B cell (primary cell): ENCODE measurements around the gene P2RX6. TPM values are rescaled to one million over a fixed set of nuclear protein-coding genes. Genes with fewer than 3 reads are reported as not detected.

Experiments
- ATAC-seq: fragments of 200-7000 bp; cut with Tn5 transposase; one replicate; pipeline ENCODE4 v1.10.0; 2021; ENCODE audit warnings: low read depth, mild to moderate bottlenecking, moderate number of reproducible peaks, moderate library complexity
- CTCF ChIA-PET: fragments of 350-600 bp; sonication (Branson Sonifier 250); formaldehyde crosslinking; loops from one replicate; lab custom pipeline; 2021; ENCODE audit warnings: antibody characterized with exemption, inconsistent platforms; lab: Charles Lee
- POLR2A ChIA-PET: fragments of 350-600 bp; sonication (Branson Sonifier 250); formaldehyde crosslinking; loops from one replicate; lab custom pipeline; 2021; ENCODE audit warnings: antibody characterized with exemption; lab: Charles Lee
- DNase-seq: peaks from one replicate; pipeline ENCODE4 v3.0.0; 2013
- H2AFZ ChIP-seq: 2 replicates; pipeline ENCODE4 v1.6.1; 2012; ENCODE audit warnings: mild to moderate bottlenecking, low read depth, low read length; ENCODE audit not compliant: insufficient read depth, poor library complexity, severe bottlenecking
- H3K27ac ChIP-seq, 2 donors: 1 replicate in 1 of 2; 2 replicates in 1 of 2; pipeline ENCODE4 v1.5.1; 2012 to 2013; ENCODE audit warnings: low read length in 2 of 2, mild to moderate bottlenecking in 2 of 2, moderate library complexity in 1 of 2
- H3K27me3 ChIP-seq, 4 experiments: fragments of 200-600 bp in 1 of 4; sonication (generic) in 1 of 4; replicated peaks in 1 of 4; 1 replicate in 2 of 4; 2 replicates in 2 of 4; pipeline versions ENCODE4 v1.6.1 to v1.7.0; 2013 to 2016; ENCODE audit warnings: low read length in 3 of 4, mild to moderate bottlenecking in 2 of 4, mixed read lengths in 1 of 4, moderate library complexity in 1 of 4; ENCODE audit not compliant: insufficient read depth in 4 of 4, control insufficient read depth in 3 of 4; ENCODE audit errors: control extremely low read depth in 1 of 4
- H3K36me3 ChIP-seq, 2 experiments: replicated peaks in 1 of 2; 1 replicate in 1 of 2; 2 replicates in 1 of 2; pipeline versions ENCODE4 v1.6.1 to v1.7.1; 2013; ENCODE audit warnings: low read length in 1 of 2; ENCODE audit not compliant: insufficient read depth in 2 of 2, control insufficient read depth in 1 of 2; ENCODE audit errors: control extremely low read depth in 1 of 2, extremely low read depth in 1 of 2
- H3K4me1 ChIP-seq, 2 donors: fragments of 200-600 bp in 1 of 2; sonication (generic) in 1 of 2; 1 replicate in 1 of 2; 2 replicates in 1 of 2; pipeline versions ENCODE4 v1.5.1 to v1.6.1; 2013 to 2017; ENCODE audit warnings: low read length in 2 of 2; ENCODE audit not compliant: control insufficient read depth in 2 of 2, insufficient read depth in 2 of 2
- H3K4me2 ChIP-seq: replicated peaks from 2 replicates; pipeline ENCODE3; 2012; ENCODE audit warnings: mild to moderate bottlenecking, low read depth, low read length; ENCODE audit not compliant: poor library complexity, severe bottlenecking
- H3K4me3 ChIP-seq, 5 experiments: fragments of 200-600 bp in 1 of 5; sonication (generic) in 1 of 5; 1 replicate in 3 of 5; 2 replicates in 2 of 5; pipeline versions ENCODE4 v1.5.1 to v1.7.0; 2011 to 2016; ENCODE audit warnings: low read length in 4 of 5, mild to moderate bottlenecking in 4 of 5, low read depth in 2 of 5, control low read depth in 1 of 5, moderate library complexity in 1 of 5; ENCODE audit not compliant: insufficient read depth in 1 of 5; ENCODE audit errors: control extremely low read depth in 1 of 5, extremely low read depth in 1 of 5
- H3K79me2 ChIP-seq: fragments of 200-600 bp; sonication (generic); one replicate; pipeline ENCODE4 v1.6.0; 2016; ENCODE audit warnings: low read length; ENCODE audit not compliant: control insufficient read depth, insufficient read depth
- H3K9ac ChIP-seq: fragments of 200-600 bp; sonication (generic); 2 replicates; pipeline ENCODE4 v1.6.1; 2017; ENCODE audit warnings: mild to moderate bottlenecking, low read length, moderate library complexity
- H3K9me3 ChIP-seq, 3 donors: one replicate each; pipeline versions ENCODE4 v1.6.1 to v1.7.1; 2013; ENCODE audit warnings: low read length in 2 of 3; ENCODE audit not compliant: control insufficient read depth in 2 of 3, insufficient read depth in 1 of 3; ENCODE audit errors: control extremely low read depth in 1 of 3
- H4K20me1 ChIP-seq: 2 replicates; pipeline ENCODE4 v1.6.0; 2012; ENCODE audit warnings: mild to moderate bottlenecking, low read length; ENCODE audit not compliant: insufficient read depth, control insufficient read depth, poor library complexity, severe bottlenecking
- H3K27ac Mint-ChIP-seq: one replicate; pipeline ENCODE4 v1.8.0; 2021; ENCODE audit warnings: mixed read lengths
- H3K27me3 Mint-ChIP-seq: one replicate; pipeline ENCODE4 v1.8.0; 2021; ENCODE audit warnings: mixed read lengths
- H3K4me1 Mint-ChIP-seq: one replicate; pipeline ENCODE4 v1.8.0; 2021; ENCODE audit warnings: mixed read lengths
- H3K4me3 Mint-ChIP-seq: one replicate; pipeline ENCODE4 v1.8.0; 2021; ENCODE audit warnings: mixed read lengths
- H3K9me3 Mint-ChIP-seq: one replicate; pipeline ENCODE4 v1.8.0; 2022; ENCODE audit warnings: mixed read lengths; ENCODE audit not compliant: insufficient read depth
- EZH2 ChIP-seq: IDR thresholded peaks from 2 replicates; pipeline ENCODE4 v1.6.1; 2012; ENCODE audit warnings: borderline replicate concordance, low read depth, mild to moderate bottlenecking, moderate library complexity, low read length; ENCODE audit not compliant: insufficient read depth, poor library complexity, severe bottlenecking
- WGBS: methylation state at CpG from one replicate; pipeline ENCODE4 v1.1.5; 2013; ENCODE audit warnings: missing lambda C conversion rate; ENCODE audit not compliant: insufficient coverage; 5-methylcytosine and 5-hydroxymethylcytosine counted together
- intact Hi-C: fragments of 100-400 bp; cut with micrococcal nuclease; formaldehyde crosslinking; loops from one replicate; pipeline ENCODE4 v1.10.0; 2022
- polyA plus RNA-seq: library from polyadenylated mRNA; depleted of rRNA; stranded (reverse); fragments of >200 nt; gene quantifications from 2 replicates; pipeline ENCODE4 v1.2.3, GENCODE V29; 2012
- total RNA-seq, 2 donors: library from RNA; stranded (reverse); fragments of 120-200 nt in 1 of 2; gene quantifications; 1 replicate in 1 of 2; 2 replicates in 1 of 2; pipeline versions ENCODE4 v1.2.3 to v1.2.4, GENCODE V29; 2013 to 2022
- TF ChIP-seq, protein P1 (sequence below): fragments of 200-600 bp; IDR thresholded peaks from one replicate; pipeline ENCODE4 v1.8.0; 2022; ENCODE audit warnings: antibody characterized with exemption, mild to moderate bottlenecking

Gene P2RX6
- total and polyA plus RNA-seq, 2 donors (not counting 1 experiment from before 2014, with no cell fraction given): 0.49 to 0.79 TPM

DNA sequence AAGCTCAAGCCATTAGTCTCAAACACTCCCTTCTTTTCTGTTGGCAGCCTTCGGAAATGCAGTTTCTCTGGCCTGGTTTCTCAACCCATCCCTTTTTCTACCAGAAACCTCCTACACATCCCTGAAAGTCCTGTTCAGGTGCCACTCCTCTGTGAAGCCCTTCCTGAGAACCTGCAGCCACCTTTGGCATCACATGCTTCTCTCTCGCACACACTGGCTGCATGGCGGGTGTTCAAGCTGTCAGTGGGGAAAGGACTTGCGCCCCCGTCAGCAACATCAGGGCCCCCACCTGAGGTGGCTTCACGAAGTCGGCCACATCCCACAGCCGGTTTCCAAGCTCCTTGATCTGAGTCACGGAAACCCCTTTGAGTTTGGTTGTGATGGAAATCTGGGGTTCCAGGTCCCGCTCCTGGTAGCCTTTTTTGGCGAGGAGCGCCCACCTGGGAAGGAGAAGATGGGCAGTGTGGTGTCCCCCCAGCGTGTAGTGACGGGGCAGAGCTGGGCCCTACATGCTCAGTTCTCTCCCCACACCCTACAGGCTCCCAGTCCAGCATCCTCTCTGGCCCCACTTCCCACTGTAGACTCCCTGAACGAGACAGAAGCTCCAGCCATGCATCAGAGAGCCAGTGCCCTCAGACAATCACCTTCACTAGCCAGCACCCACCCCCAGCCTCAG is 29.0 kb downstream of the P2RX6 start:
- POLR2A ChIA-PET: interaction anchor here (0.9 kb wide), 1 partner anchor 41 kb away, joined by 3 read pairs; no protein-coding TSS in a partner anchor
- Histone ChIP-seq H4K20me1 (no peaks in the 10 kb centered on the region), H3K9me3 (no peaks in the 10 kb centered on the region), H3K27me3 (peaks cover 0 to 30% (median 7%) of the 10 kb centered on the region in 4 experiments), H3K27ac (no peak overlapping the region), H3K4me1 (peaks cover 23 to 24% of the 10 kb centered on the region in 2 donors), H3K4me3 (no peak overlapping the region), H3K9ac (no peak overlapping the region), H2AFZ (no peak overlapping the region), H3K79me2 (no peaks in the 10 kb centered on the region), H3K36me3 (no peaks in the 10 kb centered on the region), H3K4me2 (no peak overlapping the region)
- H3K27ac Mint-ChIP-seq: no peak overlapping the region
- CTCF ChIA-PET: interaction anchor here (0.6 kb wide), 1 partner anchor 11 kb away, joined by 3 read pairs; no protein-coding TSS in a partner anchor
- peaks cover 20% of the 10 kb centered on the region for H3K4me1 Mint-ChIP-seq
- TF ChIP-seq, protein P1, sequence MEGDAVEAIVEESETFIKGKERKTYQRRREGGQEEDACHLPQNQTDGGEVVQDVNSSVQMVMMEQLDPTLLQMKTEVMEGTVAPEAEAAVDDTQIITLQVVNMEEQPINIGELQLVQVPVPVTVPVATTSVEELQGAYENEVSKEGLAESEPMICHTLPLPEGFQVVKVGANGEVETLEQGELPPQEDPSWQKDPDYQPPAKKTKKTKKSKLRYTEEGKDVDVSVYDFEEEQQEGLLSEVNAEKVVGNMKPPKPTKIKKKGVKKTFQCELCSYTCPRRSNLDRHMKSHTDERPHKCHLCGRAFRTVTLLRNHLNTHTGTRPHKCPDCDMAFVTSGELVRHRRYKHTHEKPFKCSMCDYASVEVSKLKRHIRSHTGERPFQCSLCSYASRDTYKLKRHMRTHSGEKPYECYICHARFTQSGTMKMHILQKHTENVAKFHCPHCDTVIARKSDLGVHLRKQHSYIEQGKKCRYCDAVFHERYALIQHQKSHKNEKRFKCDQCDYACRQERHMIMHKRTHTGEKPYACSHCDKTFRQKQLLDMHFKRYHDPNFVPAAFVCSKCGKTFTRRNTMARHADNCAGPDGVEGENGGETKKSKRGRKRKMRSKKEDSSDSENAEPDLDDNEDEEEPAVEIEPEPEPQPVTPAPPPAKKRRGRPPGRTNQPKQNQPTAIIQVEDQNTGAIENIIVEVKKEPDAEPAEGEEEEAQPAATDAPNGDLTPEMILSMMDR: no peak
- no peak for TF ChIP-seq EZH2
- peaks cover 29% of the 10 kb centered on the region for H3K27me3 Mint-ChIP-seq
- H3K4me3 Mint-ChIP-seq: no peak overlapping the region
- ATAC-seq (no peak), DNase-seq (no peak)
- no peaks in the 10 kb centered on the region for H3K9me3 Mint-ChIP-seq
- 91% methylated on average over 9 of the region's 15 CpGs for WGBS
- intact Hi-C loops: loop anchor here (10.0 kb wide), 1 partner anchor 59 kb away; the partner anchor contains the start of gene LZTR1
